Right lobe of liver (tissue), 6 donors: ENCODE results near the gene GOLGA6L10. TPM values are rescaled to one million over a fixed set of nuclear protein-coding genes. Genes with fewer than 3 reads are reported as not detected.

ENCODE experiments used
- ATAC-seq, 4 donors: fragments of 200-7000 bp; cut with Tn5 transposase; one replicate each; pipeline ENCODE4 v1.9.1; 2020; ENCODE audit warnings: mild to moderate bottlenecking in 4 of 4, moderate library complexity in 4 of 4
- DNase-seq, 3 donors: peaks; one replicate each; pipeline ENCODE4 v3.0.0-alpha.2; 2020
- H3K27ac ChIP-seq, 3 donors: fragments of 200-600 bp; one replicate each; pipeline ENCODE4 v1.8.0; 2022
- H3K27me3 ChIP-seq, 2 donors: fragments of 200-600 bp; one replicate each; pipeline ENCODE4 v1.8.0; 2022
- H3K36me3 ChIP-seq, 4 donors: fragments of 200-600 bp; sonication (generic) in 1 of 4; one replicate each; pipeline versions ENCODE4 v1.5.1 to v1.8.0; 2017 to 2022; ENCODE audit warnings: control low read depth in 1 of 4
- H3K4me1 ChIP-seq, 4 donors: fragments of 200-600 bp; sonication (generic) in 1 of 4; one replicate each; pipeline versions ENCODE4 v1.5.1 to v1.8.0; 2017 to 2022; ENCODE audit warnings: control low read depth in 1 of 4
- H3K4me3 ChIP-seq, 3 donors: fragments of 200-600 bp; one replicate each; pipeline ENCODE4 v1.8.0; 2022
- H3K9me3 ChIP-seq, 4 donors: fragments of 200-600 bp; sonication (generic) in 1 of 4; one replicate each; pipeline versions ENCODE4 v1.5.1 to v1.8.0; 2017 to 2022; ENCODE audit warnings: control low read depth in 1 of 4
- CTCF ChIP-seq, 4 donors: fragments of 200-600 bp in 3 of 4; fragments of 450-650 bp in 1 of 4; IDR thresholded peaks; one replicate each; pipeline versions ENCODE4 v1.5.1 to v1.8.0; 2016 to 2022; ENCODE audit warnings: antibody characterized with exemption in 4 of 4, mild to moderate bottlenecking in 2 of 4
- POLR2A ChIP-seq: fragments of 450-650 bp; IDR thresholded peaks from one replicate; pipeline ENCODE4 v1.6.1; 2017; ENCODE audit warnings: antibody characterized with exemption, mild to moderate bottlenecking
- whole genome bisulfite sequencing: methylation state at CpG from one replicate; pipeline ENCODE4 v1.1.6; 2018; ENCODE audit warnings: low coverage, low lambda C conversion rate; ENCODE audit not compliant: insufficient coverage; ENCODE audit errors: missing lambda C conversion rate; 5-methylcytosine and 5-hydroxymethylcytosine counted together
- intact Hi-C, 2 donors: fragments of 100-400 bp; cut with DNase I; formaldehyde crosslinking; loops; one replicate each; pipeline versions ENCODE4 v1.11.2 to v1.14.1; 2022
- total RNA-seq, 6 experiments: library from RNA; depleted of rRNA in 2 of 6; stranded (reverse); fragments of >200 nt in 2 of 6; fragmentation: NEBNext Ultra II Directional in 3 of 6; extraction: Animal tissue kit (Norgen Biotek cat#: 25700) in 3 of 6; gene quantifications; one replicate each; pipeline versions ENCODE4 v1.1.0 to v1.2.4, GENCODE V29; 2016 to 2023
- donor health status: DM: no; HTN: yes; CAD: no.
- donor health status: DM: no; HTN: no; CAD: no.
- donor health status: DM: no; HTN: no; CAD: no.
- donor health status: DM: no; HTN: yes; CAD: no.
- donor health status: DM: no; HTN: yes; CAD: no.

GOLGA6L10 gene
- total RNA-seq, 6 experiments from 2014 or later = 0.06 to 0.93 (median 0.38) TPM

GRCh38 chr15:82305621-82306048 lies 43.6 kb downstream of the GOLGA6L10 start:
- Histone ChIP-seq H3K9me3 (no peaks in the 10 kb centered on the region), H3K36me3 (no peaks in the 10 kb centered on the region), H3K27me3 (no peaks in the 10 kb centered on the region), H3K27ac (no peak overlapping the region), H3K4me3 (no peak overlapping the region), H3K4me1 (no peaks in the 10 kb centered on the region)
- no peak for TF ChIP-seq POLR2A
- TF ChIP-seq CTCF (IDR thresholded peaks at IDR 0.05) = no peak
- no peak for DNase-seq
- intact Hi-C loops = no loop called here
- 66% methylated on average over 3 of the region's 7 CpGs for WGBS
- ATAC-seq = no peak

DNA sequence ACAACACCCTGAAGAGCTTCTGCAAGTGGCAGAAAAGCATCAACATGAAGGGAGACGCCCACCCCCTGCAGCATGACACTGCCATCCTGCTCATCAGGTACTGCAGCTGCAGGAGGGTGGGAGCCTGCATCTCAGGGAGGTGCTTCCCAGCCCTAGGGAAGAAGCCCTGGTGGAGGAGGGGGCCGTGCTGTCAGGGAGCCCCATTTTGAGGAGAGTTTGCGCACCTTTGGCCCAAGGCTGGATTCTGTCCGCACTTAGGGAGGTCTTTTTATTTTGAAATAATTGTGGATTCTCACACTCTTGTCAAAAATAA lies 44.5 kb downstream of the GOLGA6L10 start:
- no peaks in the 10 kb centered on the region for H3K4me1 ChIP-seq
- intact Hi-C loops = no loop called here
- no peak overlapping the region for H3K4me3 ChIP-seq
- no peak for ATAC-seq
- H3K27ac ChIP-seq = no peak overlapping the region
- TF ChIP-seq CTCF (IDR thresholded peaks at IDR 0.05) (no peak), POLR2A (no peak)
- no peaks in the 10 kb centered on the region for H3K36me3 ChIP-seq
- no peak for DNase-seq
- no peaks in the 10 kb centered on the region for H3K9me3 ChIP-seq
- no peaks in the 10 kb centered on the region for H3K27me3 ChIP-seq
- no CpG with 5 or more reads among the region's 4 CpGs for WGBS

DNA sequence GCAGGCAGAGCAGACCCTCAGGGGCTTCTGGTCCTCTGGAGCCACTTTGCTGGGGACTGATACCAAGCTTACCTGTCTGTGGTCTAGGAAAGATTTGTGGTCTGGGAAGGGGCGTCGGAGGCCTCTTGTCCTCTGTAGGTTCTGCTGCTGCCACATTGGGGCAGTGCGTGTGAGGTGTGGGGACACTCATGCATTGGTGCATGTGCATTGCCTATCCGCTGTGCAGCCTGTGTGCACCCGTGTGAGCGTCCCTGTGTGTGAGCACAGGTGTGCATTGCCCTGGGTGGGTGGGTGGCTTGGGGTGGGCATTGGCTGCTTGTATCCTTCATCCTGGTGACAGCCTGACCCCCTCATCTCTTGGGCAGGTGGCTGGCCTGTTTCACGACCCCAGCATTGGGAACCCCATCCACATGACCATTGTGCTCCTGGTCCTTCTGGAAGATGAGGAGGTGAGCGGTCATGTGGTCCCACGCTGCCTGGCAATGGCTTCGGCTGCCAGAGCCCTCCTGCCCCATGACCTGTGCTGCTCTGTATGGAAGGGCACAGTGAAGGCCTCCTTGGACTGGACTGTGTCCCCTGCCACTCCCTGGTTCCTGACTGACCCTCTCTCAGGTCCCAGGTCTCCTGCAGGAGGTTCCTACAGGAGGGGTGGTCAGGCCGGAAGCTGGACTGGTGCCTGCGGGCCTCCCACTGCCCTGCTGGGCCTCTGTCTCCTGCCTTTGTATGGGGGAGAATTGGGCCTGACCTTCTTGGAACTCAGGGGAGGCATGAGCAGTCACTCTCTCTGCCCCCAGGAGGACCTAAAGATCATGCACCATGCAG lies 45.1 kb downstream of the GOLGA6L10 start:
- no peaks in the 10 kb centered on the region for H3K4me1 ChIP-seq
- no peak overlapping the region for H3K27ac ChIP-seq
- TF ChIP-seq POLR2A (no peak), CTCF (IDR thresholded peaks at IDR 0.05) (no peak)
- H3K27me3 ChIP-seq = no peaks in the 10 kb centered on the region
- ATAC-seq (no peak), DNase-seq (no peak)
- no peaks in the 10 kb centered on the region for H3K36me3 ChIP-seq
- H3K4me3 ChIP-seq = no peak overlapping the region
- WGBS = no CpG with 5 or more reads among the region's 12 CpGs
- H3K9me3 ChIP-seq = no peaks in the 10 kb centered on the region
- intact Hi-C loops = no loop called here

GRCh38 chr15:82301296-82302016 lies 47.8 kb downstream of the GOLGA6L10 start:
- no peaks in the 10 kb centered on the region for H3K27me3 ChIP-seq
- intact Hi-C loops = no loop called here
- DNase-seq = no peak
- H3K36me3 ChIP-seq = no peaks in the 10 kb centered on the region
- H3K4me1 ChIP-seq = no peaks in the 10 kb centered on the region
- no peak overlapping the region for H3K27ac ChIP-seq
- no peaks in the 10 kb centered on the region for H3K9me3 ChIP-seq
- ATAC-seq = no peak
- TF ChIP-seq POLR2A (no peak), CTCF (IDR thresholded peaks at IDR 0.05) (no peak)
- 40% methylated on average over 1 of the region's 3 CpGs for WGBS
- no peak overlapping the region for H3K4me3 ChIP-seq
